ENCODE data around the gene CCNA1.

The CCNA1 gene

DNA sequence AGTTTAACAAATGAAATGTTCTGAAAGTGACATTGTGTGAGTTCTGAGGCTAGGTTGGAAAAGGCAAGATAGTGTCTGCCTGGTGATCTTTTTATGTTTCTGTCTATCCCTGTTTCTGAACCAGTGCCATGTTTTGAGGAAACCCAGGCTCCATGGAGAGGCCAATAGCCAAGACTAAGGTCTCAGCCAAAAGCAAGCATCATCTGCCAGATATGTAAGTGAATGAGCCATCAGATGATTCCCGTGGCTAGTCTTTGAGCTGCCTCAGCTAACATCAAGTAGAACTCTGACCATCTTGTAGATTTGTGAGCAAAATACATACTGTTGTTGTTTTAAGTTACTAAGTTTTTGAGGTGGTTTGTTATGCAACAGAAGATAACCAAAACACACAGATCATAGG, 19.6 kb upstream of the CCNA1 start:
- Histone ChIP-seq H3K14ac (ENCODE audit: low read length) (no peak overlapping the region), H2BK12ac (ENCODE audit: low read length) (no peak overlapping the region), H3K9ac (ENCODE audit: low read length) (no peak overlapping the region), H3K4me3 (ENCODE audit: low read depth, low read length) (no peak overlapping the region), H2AFZ (ENCODE audit: insufficient read depth, low read length, poor library complexity) (no peak overlapping the region), H3K4ac (ENCODE audit: low read depth, low read length) (no peak overlapping the region), H3K79me2 (ENCODE audit: control insufficient read depth, insufficient read depth, low read length, poor library complexity) (no peaks in the 10 kb centered on the region), H2BK5ac (ENCODE audit: low read depth, low read length, poor library complexity) (no peak overlapping the region), H2AK5ac (ENCODE audit: low read length) (no peak overlapping the region), H3K18ac (ENCODE audit: low read length) (no peak overlapping the region), H4K8ac (ENCODE audit: low read depth, low read length) (no peak overlapping the region), H3K79me1 (ENCODE audit: low read length) (no peaks in the 10 kb centered on the region), H4K91ac (ENCODE audit: low read depth, low read length) (no peak overlapping the region), H2BK120ac (ENCODE audit: insufficient read depth, low read length, poor library complexity) (no peak overlapping the region), H3K36me3 (ENCODE audit: control insufficient read depth in 1 of 2, insufficient read depth in 2 of 2, low read length in 2 of 2) (no peaks in the 10 kb centered on the region), H3K27me3 (ENCODE audit: insufficient read depth, low read length) (no peaks in the 10 kb centered on the region), H3K27ac (ENCODE audit: low read depth, low read length) (no peak overlapping the region), H3K4me1 (ENCODE audit: control insufficient read depth in 1 of 2, insufficient read depth in 2 of 2, low read length in 2 of 2) (no peaks in the 10 kb centered on the region), H3K9me3 (ENCODE audit: insufficient read depth, low read depth, low read length) (no peaks in the 10 kb centered on the region), H3K4me2 (ENCODE audit: low read length) (no peak overlapping the region), H4K12ac (ENCODE audit: low read depth, low read length) (no peak overlapping the region), H3K23ac (ENCODE audit: low read length) (no peak overlapping the region)
- DNase-seq: no peak
- WGBS (ENCODE audit: extremely low coverage, insufficient coverage, insufficient read length): no CpG with 5 or more reads among the region's 1 CpG

GRCh38 chr13:36413161-36413560, 19.1 kb upstream of the CCNA1 start:
- no peak overlapping the region for H2AFZ ChIP-seq (ENCODE audit: insufficient read depth, low read length, poor library complexity)
- H2BK12ac ChIP-seq (ENCODE audit: low read length): no peak overlapping the region
- no peak overlapping the region for H3K23ac ChIP-seq (ENCODE audit: low read length)
- H3K18ac ChIP-seq (ENCODE audit: low read length): no peak overlapping the region
- no peak overlapping the region for H3K27ac ChIP-seq (ENCODE audit: low read depth, low read length)
- DNase-seq: no peak
- H3K4ac ChIP-seq (ENCODE audit: low read depth, low read length): no peak overlapping the region
- H3K79me1 ChIP-seq (ENCODE audit: low read length): no peaks in the 10 kb centered on the region
- H3K79me2 ChIP-seq (ENCODE audit: control insufficient read depth, insufficient read depth, low read length, poor library complexity): no peaks in the 10 kb centered on the region
- no peaks in the 10 kb centered on the region for H3K36me3 ChIP-seq (ENCODE audit: control insufficient read depth in 1 of 2, insufficient read depth in 2 of 2, low read length in 2 of 2)
- no peak overlapping the region for H4K12ac ChIP-seq (ENCODE audit: low read depth, low read length)
- H3K9ac ChIP-seq (ENCODE audit: low read length): no peak overlapping the region
- WGBS (ENCODE audit: extremely low coverage, insufficient coverage, insufficient read length): no CpG with 5 or more reads among the region's 1 CpG
- H3K9me3 ChIP-seq (ENCODE audit: insufficient read depth, low read depth, low read length): no peaks in the 10 kb centered on the region
- H4K8ac ChIP-seq (ENCODE audit: low read depth, low read length): no peak overlapping the region
- H2BK120ac ChIP-seq (ENCODE audit: insufficient read depth, low read length, poor library complexity): no peak overlapping the region
- no peak overlapping the region for H3K4me2 ChIP-seq (ENCODE audit: low read length)
- no peak overlapping the region for H4K91ac ChIP-seq (ENCODE audit: low read depth, low read length)
- H3K27me3 ChIP-seq (ENCODE audit: insufficient read depth, low read length): no peaks in the 10 kb centered on the region
- H3K14ac ChIP-seq (ENCODE audit: low read length): no peak overlapping the region
- H2BK5ac ChIP-seq (ENCODE audit: low read depth, low read length, poor library complexity): no peak overlapping the region
- H3K4me3 ChIP-seq (ENCODE audit: low read depth, low read length): no peak overlapping the region
- no peak overlapping the region for H2AK5ac ChIP-seq (ENCODE audit: low read length)
- no peaks in the 10 kb centered on the region for H3K4me1 ChIP-seq (ENCODE audit: control insufficient read depth in 1 of 2, insufficient read depth in 2 of 2, low read length in 2 of 2)

DNA sequence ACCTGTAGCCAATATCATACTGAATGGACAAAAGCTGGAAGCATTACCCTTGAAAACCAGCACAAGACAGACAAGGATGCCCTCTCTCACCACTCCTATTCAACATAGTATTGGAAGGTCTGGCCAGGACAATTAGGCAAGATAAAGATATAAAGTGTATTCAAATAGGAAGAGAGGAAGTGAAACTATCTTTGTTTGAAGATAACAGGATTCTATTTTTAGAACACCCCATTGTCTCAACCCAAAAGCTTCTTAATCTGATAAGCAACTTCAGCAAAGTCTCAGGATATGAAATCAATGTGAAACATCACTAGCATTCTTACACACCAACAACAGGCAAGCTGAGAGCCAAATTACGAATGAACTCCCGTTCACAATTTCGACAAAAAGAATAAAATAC, 17.8 kb upstream of the CCNA1 start:
- Histone ChIP-seq H3K9ac (ENCODE audit: low read length) (no peak overlapping the region), H2BK120ac (ENCODE audit: insufficient read depth, low read length, poor library complexity) (no peak overlapping the region), H3K79me2 (ENCODE audit: control insufficient read depth, insufficient read depth, low read length, poor library complexity) (no peaks in the 10 kb centered on the region), H3K23ac (ENCODE audit: low read length) (no peak overlapping the region), H3K79me1 (ENCODE audit: low read length) (no peaks in the 10 kb centered on the region), H3K4ac (ENCODE audit: low read depth, low read length) (no peak overlapping the region), H2BK5ac (ENCODE audit: low read depth, low read length, poor library complexity) (no peak overlapping the region), H2BK12ac (ENCODE audit: low read length) (no peak overlapping the region), H3K9me3 (ENCODE audit: insufficient read depth, low read depth, low read length) (no peaks in the 10 kb centered on the region), H4K12ac (ENCODE audit: low read depth, low read length) (no peak overlapping the region), H4K8ac (ENCODE audit: low read depth, low read length) (no peak overlapping the region), H3K4me1 (ENCODE audit: control insufficient read depth in 1 of 2, insufficient read depth in 2 of 2, low read length in 2 of 2) (no peaks in the 10 kb centered on the region), H4K91ac (ENCODE audit: low read depth, low read length) (no peak overlapping the region), H3K36me3 (ENCODE audit: control insufficient read depth in 1 of 2, insufficient read depth in 2 of 2, low read length in 2 of 2) (no peaks in the 10 kb centered on the region), H2AK5ac (ENCODE audit: low read length) (no peak overlapping the region), H3K14ac (ENCODE audit: low read length) (no peak overlapping the region), H2AFZ (ENCODE audit: insufficient read depth, low read length, poor library complexity) (no peak overlapping the region), H3K18ac (ENCODE audit: low read length) (no peak overlapping the region), H3K4me2 (ENCODE audit: low read length) (no peak overlapping the region), H3K4me3 (ENCODE audit: low read depth, low read length) (no peak overlapping the region), H3K27ac (ENCODE audit: low read depth, low read length) (no peak overlapping the region), H3K27me3 (ENCODE audit: insufficient read depth, low read length) (no peaks in the 10 kb centered on the region)
- no CpG with 5 or more reads among the region's 3 CpGs for WGBS (ENCODE audit: extremely low coverage, insufficient coverage, insufficient read length)
- no peak for DNase-seq

DNA sequence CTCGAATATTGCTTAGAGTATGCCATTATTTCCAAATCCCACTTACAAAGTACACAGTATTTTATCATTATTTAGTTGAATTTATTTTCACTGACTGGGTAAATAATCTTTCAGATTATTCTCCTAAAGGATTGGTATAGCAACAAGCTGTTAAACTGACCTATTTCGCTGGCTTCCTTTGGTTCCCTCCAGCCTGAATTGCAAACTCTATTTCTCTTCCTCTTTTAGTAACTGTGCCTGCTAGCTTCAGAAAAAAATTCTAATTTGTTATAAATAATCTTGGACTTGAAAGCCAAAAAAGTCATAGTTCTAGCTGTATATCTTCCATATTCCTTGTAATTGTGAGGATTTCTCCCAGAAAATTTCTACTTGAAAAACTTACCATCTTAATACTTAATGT, 15.0 kb upstream of the CCNA1 start:
- H3K79me1 ChIP-seq (ENCODE audit: low read length): no peaks in the 10 kb centered on the region
- H4K12ac ChIP-seq (ENCODE audit: low read depth, low read length): no peak overlapping the region
- no peak overlapping the region for H4K8ac ChIP-seq (ENCODE audit: low read depth, low read length)
- no peak overlapping the region for H3K14ac ChIP-seq (ENCODE audit: low read length)
- no peak overlapping the region for H2AFZ ChIP-seq (ENCODE audit: insufficient read depth, low read length, poor library complexity)
- peaks cover 0 to 2% of the 10 kb centered on the region in 2 experiments for H3K4me1 ChIP-seq (ENCODE audit: control insufficient read depth in 1 of 2, insufficient read depth in 2 of 2, low read length in 2 of 2)
- no peak overlapping the region for H2AK5ac ChIP-seq (ENCODE audit: low read length)
- no peaks in the 10 kb centered on the region for H3K9me3 ChIP-seq (ENCODE audit: insufficient read depth, low read depth, low read length)
- no peak for DNase-seq
- WGBS (ENCODE audit: extremely low coverage, insufficient coverage, insufficient read length): no CpG with 5 or more reads among the region's 2 CpGs
- no peaks in the 10 kb centered on the region for H3K79me2 ChIP-seq (ENCODE audit: control insufficient read depth, insufficient read depth, low read length, poor library complexity)
- no peaks in the 10 kb centered on the region for H3K27me3 ChIP-seq (ENCODE audit: insufficient read depth, low read length)
- no peak overlapping the region for H3K4me2 ChIP-seq (ENCODE audit: low read length)
- no peak overlapping the region for H3K4ac ChIP-seq (ENCODE audit: low read depth, low read length)
- no peak overlapping the region for H2BK12ac ChIP-seq (ENCODE audit: low read length)
- H2BK5ac ChIP-seq (ENCODE audit: low read depth, low read length, poor library complexity): no peak overlapping the region
- no peak overlapping the region for H3K23ac ChIP-seq (ENCODE audit: low read length)
- no peaks in the 10 kb centered on the region for H3K36me3 ChIP-seq (ENCODE audit: control insufficient read depth in 1 of 2, insufficient read depth in 2 of 2, low read length in 2 of 2)
- no peak overlapping the region for H3K4me3 ChIP-seq (ENCODE audit: low read depth, low read length)
- no peak overlapping the region for H4K91ac ChIP-seq (ENCODE audit: low read depth, low read length)
- H2BK120ac ChIP-seq (ENCODE audit: insufficient read depth, low read length, poor library complexity): no peak overlapping the region
- H3K9ac ChIP-seq (ENCODE audit: low read length): no peak overlapping the region
- H3K18ac ChIP-seq (ENCODE audit: low read length): no peak overlapping the region
- no peak overlapping the region for H3K27ac ChIP-seq (ENCODE audit: low read depth, low read length)

Measured in trophoblast cell (in vitro differentiated cells and primary cell).